Stromal cell of bone marrow (primary cell): ENCODE measurements around the gene SNTG2.

Experiments used
- DNase-seq: peaks from one replicate; pipeline ENCODE4 v3.0.0-alpha.2; 2012; ENCODE audit warnings: low read depth

SNTG2 gene

DNA sequence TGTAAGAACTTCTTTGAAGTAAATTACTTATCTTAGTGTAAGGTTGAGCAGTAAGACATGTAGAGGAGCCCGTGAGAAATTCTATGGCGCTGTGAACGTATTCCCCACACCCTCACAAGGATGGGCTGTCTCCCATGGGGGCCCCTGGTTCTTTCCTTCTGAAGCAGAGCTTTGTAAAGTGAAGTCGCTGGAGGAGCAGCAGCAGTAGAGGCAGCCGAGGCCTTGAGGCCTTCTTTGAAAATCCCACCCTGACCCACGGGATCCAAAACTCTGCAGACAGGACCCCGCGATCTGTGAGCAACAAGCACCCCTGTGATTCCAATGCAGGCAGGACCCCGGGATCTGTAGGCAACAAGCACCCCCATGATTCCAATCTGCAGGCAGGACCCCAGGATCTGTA is 23.8 kb upstream of the SNTG2 start:
- DNase-seq = no peak

DNA sequence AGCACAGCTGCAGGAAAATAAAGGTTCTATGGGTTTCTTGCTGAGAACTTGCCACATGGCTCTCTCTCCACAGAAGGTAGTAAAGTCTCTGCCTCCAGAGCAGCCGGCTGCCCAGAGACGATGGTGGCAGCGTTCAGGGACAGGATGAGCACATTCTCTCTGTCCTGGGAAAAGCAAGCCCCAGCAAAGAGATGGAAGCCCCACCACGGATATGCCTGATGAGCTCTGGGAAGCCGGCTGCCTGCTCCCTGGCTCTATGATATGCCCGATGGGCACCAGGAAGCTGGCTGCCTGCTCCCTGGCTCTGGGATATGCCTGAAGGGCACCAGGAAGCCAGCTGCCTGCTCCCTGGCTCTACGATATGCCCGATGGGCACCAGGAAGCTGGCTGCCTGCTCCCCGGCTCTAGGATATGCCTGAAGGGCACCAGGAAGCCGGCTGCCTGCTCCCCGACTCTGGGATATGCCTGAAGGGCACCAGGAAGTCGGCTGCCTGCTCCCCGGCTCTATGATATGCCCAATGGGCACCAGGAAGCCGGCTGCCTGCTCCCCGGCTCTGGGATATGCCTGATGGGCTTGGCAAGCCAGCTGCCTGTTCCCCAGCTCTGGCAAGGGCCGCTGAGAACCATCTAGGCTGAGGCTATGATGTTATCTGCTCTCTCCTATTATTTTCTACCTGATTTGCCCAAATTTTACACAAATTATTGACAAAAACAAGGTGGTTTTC is 21.5 kb upstream of the SNTG2 start:
- DNase-seq = no peak

DNA sequence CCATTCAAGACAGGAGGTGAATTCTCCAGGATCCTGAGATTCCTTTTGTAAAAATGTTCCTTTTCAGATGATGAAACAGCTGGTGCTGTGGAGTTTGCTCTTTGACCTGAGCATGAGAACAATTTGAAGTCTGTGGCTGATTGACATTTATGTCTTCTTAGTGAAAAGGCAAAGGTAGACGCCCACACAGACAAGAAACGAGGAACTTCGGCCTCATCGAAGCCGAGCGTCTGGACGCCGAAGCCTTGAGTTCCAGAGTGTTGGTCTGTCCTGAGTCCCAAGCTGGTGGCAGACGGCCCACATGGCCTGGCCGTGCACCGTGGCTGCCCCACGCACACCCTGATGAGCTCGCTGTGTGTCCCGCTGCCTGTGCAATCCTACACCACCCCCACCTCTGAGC is 20.7 kb upstream of the SNTG2 start:
- no peak for DNase-seq

DNA sequence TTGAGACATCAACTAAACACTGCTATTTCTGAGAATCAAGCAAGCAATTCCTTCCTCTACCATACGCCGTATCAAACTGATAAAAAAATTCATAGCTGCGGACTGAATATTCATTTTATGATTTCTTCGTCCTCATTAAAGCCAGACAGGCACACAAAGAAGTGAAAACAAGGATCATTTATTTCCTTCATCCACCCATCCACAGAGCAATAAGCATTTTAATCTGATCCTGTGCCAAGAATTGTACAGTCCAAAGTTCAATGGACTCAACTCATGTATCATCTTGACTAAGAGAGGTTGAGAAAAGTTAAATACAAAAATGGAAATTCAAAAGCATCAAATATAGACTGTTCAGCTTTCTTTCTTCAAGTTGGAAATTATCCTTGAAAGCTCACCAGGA is 19.7 kb upstream of the SNTG2 start:
- DNase-seq = no peak

DNA sequence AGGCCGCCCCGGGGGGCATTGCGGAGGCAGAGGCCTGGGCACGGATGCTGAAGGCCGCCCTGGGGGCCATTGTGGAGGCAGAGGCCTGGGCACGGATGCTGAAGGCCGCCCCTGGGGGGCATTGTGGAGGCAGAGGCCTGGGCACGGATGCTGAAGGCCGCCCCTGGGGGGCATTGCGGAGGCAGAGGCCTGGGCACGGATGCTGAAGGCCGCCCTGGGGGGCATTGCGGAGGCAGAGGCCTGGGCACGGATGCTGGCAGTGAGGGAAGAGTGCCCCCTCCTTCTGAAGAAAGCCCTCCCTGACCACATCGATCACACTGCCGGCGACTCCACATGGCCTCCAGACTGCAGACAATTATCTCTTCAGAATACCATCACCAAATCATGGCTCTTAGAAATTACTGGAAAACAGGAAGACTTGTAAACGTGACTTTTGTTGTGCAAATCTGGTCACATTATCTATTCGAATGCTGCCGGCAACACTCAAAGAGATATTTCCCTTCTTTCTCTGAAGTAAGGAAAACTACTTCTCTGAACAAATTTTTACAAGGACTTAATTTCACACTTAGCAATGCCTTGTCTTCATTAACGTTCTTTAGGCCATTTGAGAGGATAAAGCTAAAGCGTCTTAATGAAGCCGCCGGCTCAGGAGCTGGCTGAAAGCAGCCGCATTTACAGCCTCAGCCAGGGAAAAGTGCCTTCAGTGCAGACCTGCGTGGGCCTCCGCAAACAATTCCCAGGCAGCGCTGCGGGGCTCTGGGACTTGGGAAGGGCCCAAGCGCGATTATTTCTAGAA is 18.1 kb upstream of the SNTG2 start:
- no peak for DNase-seq

DNA sequence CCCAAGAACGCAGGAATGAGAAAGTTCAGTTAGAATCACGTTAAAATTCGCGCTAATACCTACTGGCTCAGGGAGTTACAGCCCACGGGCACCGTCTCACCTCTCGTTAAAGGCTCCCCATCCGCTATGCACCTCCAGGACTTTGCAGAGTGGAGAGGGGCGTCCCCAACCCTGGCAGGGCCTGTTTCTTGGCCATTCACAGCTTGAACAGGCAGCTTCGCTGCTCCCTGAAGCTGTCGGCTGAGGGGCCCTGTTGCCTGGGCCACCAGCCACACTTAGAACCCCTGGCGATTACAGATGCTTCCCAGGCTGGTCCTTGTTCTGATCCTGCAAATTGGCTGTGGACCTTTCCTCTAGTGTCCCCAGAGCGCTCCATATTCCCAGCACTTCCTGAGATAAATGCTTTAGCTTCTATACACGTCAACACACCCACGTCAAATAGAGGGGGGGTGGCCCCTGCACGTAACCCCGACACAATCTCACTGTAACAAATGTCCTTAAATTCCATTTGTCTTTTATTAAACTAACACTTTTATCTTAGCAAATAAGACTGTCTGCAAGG is 16.8 kb upstream of the SNTG2 start:
- DNase-seq = no peak

DNA sequence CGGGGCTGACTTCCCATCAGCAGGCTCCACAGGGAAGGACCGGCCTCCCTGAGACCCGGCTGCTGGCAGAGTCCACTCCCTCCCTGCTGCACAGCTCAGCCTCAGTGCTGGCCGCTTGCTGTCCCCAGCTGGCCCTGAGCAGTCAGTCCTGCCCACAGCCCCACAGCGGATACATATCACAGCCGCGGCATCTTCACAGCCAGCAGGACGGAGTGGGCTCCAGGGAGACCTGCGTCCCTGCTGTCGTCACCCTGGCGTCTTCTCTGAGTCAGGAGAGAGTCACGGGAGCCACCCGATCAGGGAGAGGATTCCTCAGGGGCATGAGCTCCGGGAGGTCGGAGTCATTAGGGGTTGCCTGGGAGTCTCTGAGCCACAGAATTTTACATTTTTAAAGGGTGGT is 13.1 kb upstream of the SNTG2 start:
- DNase-seq = peak; percentile 29

DNA sequence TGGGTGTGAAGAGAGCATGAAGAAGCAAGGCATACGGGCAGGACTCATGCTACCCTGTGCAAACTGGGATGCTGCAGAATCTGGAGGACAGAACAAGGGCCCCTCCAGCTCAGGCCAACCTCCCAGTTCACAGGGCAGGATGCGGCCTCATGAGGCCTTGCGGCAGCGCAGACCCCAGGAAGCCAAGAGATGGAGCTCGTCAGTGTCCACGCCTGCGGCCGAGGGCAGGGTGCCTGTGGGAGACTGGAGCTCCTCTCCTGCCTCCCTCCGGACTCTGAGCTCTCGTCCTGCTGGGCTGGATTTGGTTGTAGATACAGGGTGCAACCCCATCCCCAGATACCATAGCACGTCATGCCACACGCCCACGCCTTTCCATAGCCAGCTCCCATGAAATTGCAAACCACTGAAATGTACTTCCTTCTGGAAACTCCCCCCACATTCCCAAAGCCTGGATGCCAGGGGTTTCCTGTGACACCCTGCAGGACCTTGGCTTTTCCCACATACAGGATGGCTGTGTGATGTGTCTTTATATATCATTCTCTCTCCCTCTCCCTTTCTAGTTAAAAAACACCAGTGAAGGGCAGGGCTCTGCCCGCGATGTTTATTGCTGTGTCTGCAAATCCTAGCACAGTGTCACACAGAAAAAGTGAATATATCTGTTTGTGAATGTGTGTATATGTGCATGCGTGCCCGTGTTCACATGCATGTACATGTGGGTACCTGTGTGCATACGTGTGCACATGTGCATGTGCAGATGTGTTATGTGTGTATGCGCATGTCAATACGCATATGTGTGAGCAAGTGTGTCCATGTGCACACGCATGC is 12.3 kb upstream of the SNTG2 start:
- DNase-seq = peak; percentile 45

DNA sequence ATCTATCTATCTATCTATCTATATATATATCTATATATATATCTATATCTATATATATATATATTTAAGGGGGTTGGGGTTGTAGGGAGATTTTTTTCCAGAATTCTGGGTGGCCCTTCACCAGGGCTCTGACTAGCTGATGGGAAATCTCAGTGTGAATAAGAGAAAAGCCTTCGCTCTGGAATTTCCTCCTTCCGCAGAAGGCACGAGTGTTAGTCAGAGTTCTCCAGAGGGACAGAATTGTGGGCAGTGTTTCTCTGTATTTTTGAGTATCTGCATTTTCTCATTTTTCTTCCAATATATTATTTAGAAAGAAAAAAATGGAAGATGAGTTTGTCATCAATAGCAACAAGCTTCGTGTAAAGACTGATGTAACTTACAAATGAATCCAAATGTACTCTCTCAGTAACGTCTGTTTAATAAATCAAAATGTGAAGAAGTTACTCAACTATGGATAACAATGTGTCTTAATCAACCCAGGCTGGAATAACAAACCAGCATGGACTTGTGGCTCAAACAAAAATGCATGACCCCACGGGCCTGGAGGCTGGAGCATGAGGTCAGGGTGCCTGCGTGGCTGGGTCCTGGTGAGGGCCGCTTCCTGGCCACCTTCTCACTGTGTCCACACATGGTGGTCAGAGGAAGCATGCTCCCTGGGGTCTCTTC is 10.6 kb upstream of the SNTG2 start:
- peak; percentile 81 for DNase-seq

DNA sequence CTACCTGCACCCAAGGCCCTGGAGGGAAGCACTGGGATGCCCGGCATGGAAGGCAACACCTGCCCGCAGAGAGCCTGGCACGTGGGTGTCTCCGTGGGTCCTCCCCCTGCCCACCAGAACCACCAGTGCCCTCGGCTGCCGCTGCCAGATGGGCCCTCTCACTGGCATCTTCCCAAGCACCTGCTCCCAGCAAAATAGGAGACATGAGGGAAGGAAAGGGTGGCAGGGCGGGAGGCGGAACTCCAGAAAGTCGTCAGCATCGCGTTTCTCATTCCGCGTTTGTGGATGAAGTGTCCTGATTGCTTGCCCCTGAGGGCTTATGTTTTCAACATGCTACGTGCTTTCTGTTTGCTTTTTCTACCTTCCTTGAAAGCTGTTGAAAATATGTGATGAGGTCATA is 8.8 kb upstream of the SNTG2 start:
- DNase-seq = no peak

DNA sequence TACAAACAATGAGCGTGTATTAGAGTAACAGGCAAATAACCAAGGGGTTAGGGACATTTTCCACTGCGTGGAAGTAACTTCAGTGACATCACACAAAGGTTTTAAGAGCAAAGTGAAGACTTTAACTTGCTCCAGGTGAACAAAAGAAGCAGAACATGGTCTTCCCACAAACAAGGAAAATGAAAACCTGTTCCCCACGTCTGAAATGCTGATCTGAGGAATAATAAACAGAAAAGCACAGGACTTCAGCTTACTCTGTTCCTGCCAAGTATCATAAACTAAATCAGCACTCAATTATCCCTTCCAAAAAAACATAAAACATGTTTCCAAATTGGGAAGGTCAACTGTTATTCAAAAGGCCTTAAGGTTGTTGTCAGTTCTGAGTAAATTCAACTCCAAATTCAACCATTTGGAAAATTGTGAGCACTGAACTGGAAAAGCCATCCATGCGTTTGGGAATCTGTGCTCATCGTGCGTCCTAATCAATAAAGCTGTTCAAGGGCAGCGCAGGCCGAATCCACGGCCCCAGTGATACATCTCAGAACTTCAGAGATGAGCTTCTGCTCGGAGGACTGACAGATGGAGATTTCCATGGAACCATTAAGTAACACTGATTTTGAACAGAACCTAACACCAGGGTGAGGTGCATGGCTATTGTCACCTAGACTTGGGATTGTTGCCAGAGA is 7.7 kb upstream of the SNTG2 start:
- DNase-seq = no peak

DNA sequence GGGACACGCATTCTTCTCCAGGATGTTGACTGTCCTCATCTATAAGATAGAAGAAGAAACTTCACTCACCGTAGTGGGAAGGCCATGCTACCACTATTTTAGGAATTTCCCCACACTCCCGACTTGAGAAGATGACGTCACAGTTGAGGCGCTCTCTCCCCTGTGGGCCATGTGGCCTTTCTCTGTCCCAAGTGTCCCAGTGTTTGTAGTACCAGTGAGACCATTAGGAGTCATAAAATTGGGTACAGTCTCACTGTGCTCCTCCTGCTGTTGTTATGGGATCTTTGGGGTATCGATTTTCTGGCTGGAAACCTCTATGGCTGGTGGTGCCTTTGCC is 7.2 kb upstream of the SNTG2 start:
- no peak for DNase-seq

DNA sequence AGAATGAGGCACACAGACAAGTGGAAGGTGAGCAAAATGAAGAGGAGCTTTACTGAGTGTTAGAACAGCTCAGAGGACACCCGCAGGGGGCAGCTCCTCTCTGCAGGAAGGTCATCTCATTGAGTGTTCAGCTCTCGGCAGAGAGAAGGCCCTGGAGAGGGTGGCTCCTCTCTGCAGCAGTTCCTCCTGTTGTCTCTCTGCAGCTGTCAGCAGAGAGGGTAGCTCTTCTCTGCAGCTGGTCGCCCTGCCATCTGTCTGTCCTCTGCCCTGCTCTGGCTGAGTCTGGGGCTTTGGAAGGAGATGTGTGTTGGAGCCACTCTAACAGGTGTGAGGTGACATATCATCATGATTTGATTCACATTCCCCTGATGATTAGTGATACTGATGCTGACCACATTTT is 6.8 kb upstream of the SNTG2 start:
- no peak for DNase-seq

DNA sequence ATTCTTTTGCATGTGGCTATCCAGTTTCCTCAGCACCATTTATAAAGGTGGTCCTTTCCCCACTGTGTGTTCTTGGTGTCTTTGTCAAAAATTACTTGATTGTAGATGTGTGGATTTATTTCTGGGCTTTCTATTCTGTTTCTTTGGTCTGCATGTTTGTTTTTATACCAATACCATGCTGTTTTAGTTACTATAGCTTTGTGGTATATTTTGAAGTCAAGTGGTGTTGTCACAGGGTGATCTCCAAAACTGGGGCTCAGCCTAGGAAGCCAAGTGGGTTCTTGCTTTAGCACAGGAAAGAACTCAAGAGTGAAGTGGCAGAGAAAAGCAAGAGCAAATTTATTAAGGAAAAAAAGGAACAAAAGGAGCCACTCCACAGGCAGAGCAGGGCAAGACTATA is 6.0 kb upstream of the SNTG2 start:
- DNase-seq = no peak

DNA sequence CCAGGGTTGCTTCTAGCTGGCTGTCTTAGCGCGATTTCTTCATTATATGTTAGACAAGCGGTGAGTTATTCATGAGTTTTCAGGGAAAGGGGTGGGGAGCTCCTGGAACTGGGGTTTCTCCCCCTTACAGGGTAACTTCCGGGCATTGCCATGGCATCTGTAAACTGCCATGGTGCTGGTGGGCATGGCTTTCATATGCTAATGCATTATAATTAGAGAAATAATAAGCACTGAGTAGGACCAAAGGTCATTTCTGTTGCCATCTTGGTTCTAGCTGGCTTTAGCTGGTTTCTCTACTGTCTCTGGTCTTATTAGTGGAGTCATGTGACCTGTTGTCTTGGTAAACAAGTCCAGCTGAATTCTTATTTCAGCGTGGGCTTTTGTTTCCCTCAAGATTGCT is 5.5 kb upstream of the SNTG2 start:
- no peak for DNase-seq

DNA sequence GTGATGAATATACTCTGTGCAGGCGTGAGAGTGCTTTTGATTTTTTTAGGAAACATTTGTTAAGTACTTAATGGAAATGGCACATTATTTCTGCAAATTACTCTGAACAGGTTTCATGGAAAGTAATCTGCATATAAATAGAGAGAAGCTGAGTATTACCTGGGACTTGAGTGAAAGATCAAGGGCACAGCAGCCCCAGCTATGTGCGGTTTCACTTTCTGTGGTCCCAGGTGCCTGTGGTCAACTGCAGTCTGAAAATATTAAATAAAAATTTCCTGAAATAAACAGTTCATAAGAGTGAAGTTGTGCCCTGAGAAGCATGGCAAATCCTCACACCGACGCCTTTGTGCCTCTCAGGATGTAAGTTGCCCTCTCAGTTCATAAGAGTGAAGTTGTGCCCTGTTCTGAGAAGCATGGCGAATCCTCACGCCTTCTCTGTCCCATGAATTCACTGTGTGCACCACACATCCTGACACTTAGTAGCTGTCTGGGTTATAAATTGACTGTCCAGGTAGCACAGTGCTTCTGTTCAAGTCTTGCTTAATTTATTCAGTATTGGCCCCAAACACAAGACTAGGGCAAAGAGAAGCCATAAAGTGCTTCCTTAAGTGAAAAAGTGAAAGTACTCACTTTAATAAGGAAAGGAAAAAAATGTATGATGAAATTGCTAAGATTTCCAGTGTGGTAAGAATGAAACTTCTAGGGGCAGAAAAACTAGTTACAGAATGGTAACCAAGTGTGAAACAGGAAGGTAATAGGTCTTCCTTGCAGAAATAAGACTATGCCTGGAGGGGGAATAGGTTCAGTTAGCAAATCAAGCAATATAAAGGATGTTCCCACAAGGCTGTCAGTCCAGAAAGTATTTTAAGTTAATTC is 4.3 kb upstream of the SNTG2 start:
- DNase-seq = no peak

DNA sequence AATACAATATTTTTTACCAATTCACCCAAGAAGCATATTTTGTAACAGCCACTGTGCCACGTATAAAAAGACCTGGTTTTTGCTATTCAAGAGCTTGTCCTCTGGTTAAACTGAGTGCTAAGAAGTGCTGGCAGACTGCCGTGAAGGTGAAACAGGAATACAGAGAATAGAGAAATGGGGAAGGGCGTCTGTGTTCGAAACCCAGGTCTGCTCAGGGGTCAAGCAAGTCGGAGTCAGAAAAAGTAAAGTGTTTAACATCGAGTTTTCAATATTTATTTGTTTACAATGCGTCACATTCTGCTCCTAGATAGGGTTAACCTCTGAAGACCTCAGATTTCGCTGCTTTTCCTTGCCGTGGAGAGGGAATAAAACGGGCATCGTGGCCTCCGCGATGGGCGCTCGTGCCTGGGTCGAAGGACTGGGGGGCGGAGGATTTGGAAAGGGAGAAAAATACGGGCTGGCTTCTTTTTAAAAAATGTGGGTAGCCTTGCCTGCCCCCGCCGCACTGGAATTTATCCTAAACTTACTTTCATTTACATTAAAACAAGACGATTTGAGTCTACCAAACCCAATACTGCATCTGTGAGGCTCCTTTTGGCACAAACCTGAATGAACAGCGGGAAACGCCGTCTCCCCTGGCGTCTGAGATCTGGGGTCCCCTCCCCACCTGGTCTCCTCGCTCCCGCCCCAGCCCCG is 1.1 kb upstream of the SNTG2 start:
- no peak for DNase-seq

DNA sequence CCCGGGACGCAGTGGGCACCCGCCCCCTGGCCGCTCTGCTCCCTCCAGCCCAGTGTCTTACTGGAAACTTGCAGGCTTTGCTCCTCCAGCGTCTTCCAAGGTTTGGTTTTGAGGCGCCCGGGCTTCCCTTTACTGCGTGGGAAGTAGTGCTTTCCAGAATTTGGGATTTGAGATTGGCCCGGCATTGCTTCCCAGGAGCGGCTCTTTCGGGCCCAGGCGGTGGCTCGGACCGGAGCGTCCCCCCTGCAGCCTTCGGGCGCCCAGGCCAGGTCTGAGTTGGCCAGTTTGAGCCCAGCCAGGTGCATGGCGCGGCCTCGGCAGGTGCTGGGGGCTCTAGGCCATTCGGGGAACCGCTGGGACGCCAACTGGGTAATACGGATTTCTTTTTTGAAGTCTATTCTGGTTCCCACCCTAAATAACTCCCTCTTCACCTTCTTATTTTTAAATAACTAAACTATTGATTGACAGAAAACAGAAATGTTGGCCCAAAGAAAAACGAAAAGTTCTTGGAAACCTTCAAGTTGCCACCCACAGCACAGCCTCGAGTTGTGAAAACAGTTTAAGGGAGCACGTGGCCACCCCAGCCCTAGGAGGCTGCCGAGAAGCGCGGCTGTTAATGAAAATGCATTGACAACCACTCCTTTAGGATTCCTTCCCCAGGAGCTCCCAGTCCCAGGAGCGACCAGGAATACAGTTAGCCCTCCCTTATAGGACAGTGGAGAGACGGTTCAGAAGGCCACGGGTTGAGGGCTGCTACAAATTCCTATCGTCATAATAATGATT is 766 bp downstream of the SNTG2 start:
- no peak for DNase-seq

DNA sequence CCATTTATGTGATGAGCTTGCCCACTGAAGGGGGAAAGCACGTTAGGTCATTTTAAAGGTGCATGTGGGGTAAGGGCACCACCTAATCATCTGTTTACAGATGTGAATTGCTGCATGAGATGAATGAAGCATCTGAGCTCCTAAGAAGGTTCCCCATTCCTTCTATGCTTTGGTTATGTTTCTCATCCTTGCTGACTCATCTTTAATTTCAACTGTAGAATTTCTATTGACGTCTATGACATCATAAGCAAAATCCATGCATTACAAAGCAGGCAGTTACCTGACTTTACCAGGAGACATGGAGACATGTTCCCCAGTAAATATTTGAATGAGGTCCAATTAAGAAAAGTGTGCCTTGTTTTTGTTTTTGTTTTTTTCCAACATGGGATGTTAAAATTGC is 2.8 kb downstream of the SNTG2 start:
- no peak for DNase-seq
